Lung (tissue), 12 donors: Measurements from ENCODE around the gene HIPK4. TPM values are rescaled to one million over a fixed set of nuclear protein-coding genes. Genes with fewer than 3 reads are reported as not detected.

ENCODE experiments used
- ATAC-seq: fragments of 200-7000 bp; cut with Tn5 transposase; one replicate; pipeline ENCODE4 v1.9.1; 2020; ENCODE audit warnings: moderate number of reproducible peaks; ENCODE audit not compliant: insufficient read depth, low FRiP score
- DNase-seq, 3 donors: peaks; one replicate each; pipeline ENCODE4 v3.0.0-alpha.2; 2013 to 2017
- H3K27ac ChIP-seq, 2 donors: one replicate each; pipeline ENCODE4 v1.5.1; 2013; ENCODE audit warnings: mild to moderate bottlenecking in 2 of 2, moderate library complexity in 2 of 2, control low read depth in 1 of 2, inconsistent platforms in 1 of 2, low read depth in 1 of 2, low read length in 1 of 2
- H3K27me3 ChIP-seq, 3 donors: one replicate each; pipeline ENCODE4 v1.5.1; 2013; ENCODE audit warnings: low read length in 2 of 3; ENCODE audit not compliant: control insufficient read depth in 3 of 3, insufficient read depth in 3 of 3
- H3K36me3 ChIP-seq, 4 donors: one replicate each; pipeline ENCODE4 v1.5.1; 2013; ENCODE audit warnings: low read length in 4 of 4, mild to moderate bottlenecking in 1 of 4, moderate library complexity in 1 of 4; ENCODE audit not compliant: control insufficient read depth in 4 of 4, insufficient read depth in 4 of 4
- H3K4me1 ChIP-seq, 5 donors: one replicate each; pipeline ENCODE4 v1.5.1; 2013; ENCODE audit warnings: low read length in 5 of 5, mild to moderate bottlenecking in 2 of 5, moderate library complexity in 1 of 5; ENCODE audit not compliant: control insufficient read depth in 5 of 5, insufficient read depth in 5 of 5
- H3K4me3 ChIP-seq: one replicate; pipeline ENCODE4 v1.5.1; 2013; ENCODE audit warnings: mild to moderate bottlenecking, control low read depth, moderate library complexity
- H3K9ac ChIP-seq, 2 donors: one replicate each; pipeline ENCODE4 v1.5.1; 2013; ENCODE audit warnings: low read length in 2 of 2, control low read depth in 1 of 2; ENCODE audit not compliant: insufficient read depth in 1 of 2
- H3K9me3 ChIP-seq, 4 donors: one replicate each; pipeline ENCODE4 v1.5.1; 2013; ENCODE audit warnings: low read length in 3 of 4, mild to moderate bottlenecking in 1 of 4, moderate library complexity in 1 of 4; ENCODE audit not compliant: control insufficient read depth in 4 of 4, insufficient read depth in 3 of 4
- WGBS, 2 donors: extraction: QIAGEN DNeasy Blood & Tissue Kit; methylation state at CpG; one replicate each; pipeline ENCODE4 v1.1.7; 2013; 5-methylcytosine and 5-hydroxymethylcytosine counted together
- polyA plus RNA-seq, 2 donors: library from polyadenylated mRNA; stranded (reverse); fragments of 200-250 nt; gene quantifications; one replicate each; pipeline ENCODE4 v1.2.1, GENCODE V29; 2013
- total RNA-seq, 2 donors: library from RNA; depleted of rRNA in 1 of 2; stranded (reverse); fragments of >200 nt in 1 of 2; gene quantifications; one replicate each; pipeline ENCODE4 v1.2.1, GENCODE V29; 2014 to 2021
- TF ChIP-seq, protein P1 (sequence below): IDR thresholded peaks from 2 replicates; pipeline ENCODE4 v1.5.1; 2012; ENCODE audit warnings: mild to moderate bottlenecking; ENCODE audit errors: control extremely low read depth, extremely low read depth
- donor health status: control.
- donor health status: control.
- donor health status: Bipolar disorder and iron deficiency.
- donor health status: healthy.
- donor health status: DM: yes; HTN: yes; CAD: no.

Gene HIPK4
- total and polyA plus RNA-seq, 4 donors: 0.10 to 0.43 (median 0.22) TPM; not detected in 1

DNA sequence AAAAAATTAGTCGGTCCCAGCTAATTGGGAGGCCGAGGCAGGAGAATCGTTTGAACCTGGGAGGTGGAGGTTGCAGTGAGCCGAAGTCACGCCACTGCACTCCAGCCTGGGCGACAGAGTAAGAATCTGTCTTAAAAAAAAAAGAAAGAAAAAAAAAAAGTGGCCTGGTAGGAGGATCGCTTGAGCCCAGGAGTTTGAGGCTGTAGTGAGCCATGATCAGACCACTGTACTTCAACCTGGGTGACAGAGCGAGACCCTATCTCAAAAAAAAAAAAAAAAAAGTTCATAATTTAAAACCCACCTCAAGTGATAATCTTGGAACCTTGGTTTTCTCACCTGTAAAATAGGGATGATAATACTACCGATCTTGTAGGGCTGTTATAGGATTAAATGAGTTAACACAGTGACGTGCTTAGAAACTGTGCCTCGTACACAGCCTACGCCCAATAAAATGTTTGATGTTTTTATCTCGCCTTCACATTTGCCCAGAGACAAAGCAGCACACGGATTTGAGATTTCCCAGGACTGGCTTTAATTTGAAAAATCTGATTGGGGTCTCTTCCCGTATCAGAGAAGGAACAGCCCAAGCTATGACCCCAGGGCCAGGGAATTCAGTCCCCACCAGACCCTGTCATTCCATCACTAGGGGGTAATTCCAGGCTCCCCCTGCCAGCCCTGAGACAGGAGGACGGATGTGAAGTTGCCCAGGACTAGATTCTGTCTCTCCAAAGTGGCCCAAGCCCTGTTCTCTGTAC, 32.2 kb upstream of the HIPK4 start:
- H3K4me1 ChIP-seq: peaks cover 0 to 23% (median 5%) of the 10 kb centered on the region in 5 donors
- TF ChIP-seq, protein P1, sequence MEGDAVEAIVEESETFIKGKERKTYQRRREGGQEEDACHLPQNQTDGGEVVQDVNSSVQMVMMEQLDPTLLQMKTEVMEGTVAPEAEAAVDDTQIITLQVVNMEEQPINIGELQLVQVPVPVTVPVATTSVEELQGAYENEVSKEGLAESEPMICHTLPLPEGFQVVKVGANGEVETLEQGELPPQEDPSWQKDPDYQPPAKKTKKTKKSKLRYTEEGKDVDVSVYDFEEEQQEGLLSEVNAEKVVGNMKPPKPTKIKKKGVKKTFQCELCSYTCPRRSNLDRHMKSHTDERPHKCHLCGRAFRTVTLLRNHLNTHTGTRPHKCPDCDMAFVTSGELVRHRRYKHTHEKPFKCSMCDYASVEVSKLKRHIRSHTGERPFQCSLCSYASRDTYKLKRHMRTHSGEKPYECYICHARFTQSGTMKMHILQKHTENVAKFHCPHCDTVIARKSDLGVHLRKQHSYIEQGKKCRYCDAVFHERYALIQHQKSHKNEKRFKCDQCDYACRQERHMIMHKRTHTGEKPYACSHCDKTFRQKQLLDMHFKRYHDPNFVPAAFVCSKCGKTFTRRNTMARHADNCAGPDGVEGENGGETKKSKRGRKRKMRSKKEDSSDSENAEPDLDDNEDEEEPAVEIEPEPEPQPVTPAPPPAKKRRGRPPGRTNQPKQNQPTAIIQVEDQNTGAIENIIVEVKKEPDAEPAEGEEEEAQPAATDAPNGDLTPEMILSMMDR: no peak
- peaks cover 5 to 11% (median 9%) of the 10 kb centered on the region in 4 donors for H3K36me3 ChIP-seq
- H3K9ac ChIP-seq: no peak overlapping the region
- no peak overlapping the region for H3K4me3 ChIP-seq
- H3K9me3 ChIP-seq: no peaks in the 10 kb centered on the region
- no peaks in the 10 kb centered on the region for H3K27me3 ChIP-seq
- H3K27ac ChIP-seq: peak overlapping the region; percentile 95 to 100
- DNase-seq (no peak), ATAC-seq (no peak)
- 76 to 86% methylated on average over 16 of the region's 16 CpGs for WGBS, 2 donors

DNA sequence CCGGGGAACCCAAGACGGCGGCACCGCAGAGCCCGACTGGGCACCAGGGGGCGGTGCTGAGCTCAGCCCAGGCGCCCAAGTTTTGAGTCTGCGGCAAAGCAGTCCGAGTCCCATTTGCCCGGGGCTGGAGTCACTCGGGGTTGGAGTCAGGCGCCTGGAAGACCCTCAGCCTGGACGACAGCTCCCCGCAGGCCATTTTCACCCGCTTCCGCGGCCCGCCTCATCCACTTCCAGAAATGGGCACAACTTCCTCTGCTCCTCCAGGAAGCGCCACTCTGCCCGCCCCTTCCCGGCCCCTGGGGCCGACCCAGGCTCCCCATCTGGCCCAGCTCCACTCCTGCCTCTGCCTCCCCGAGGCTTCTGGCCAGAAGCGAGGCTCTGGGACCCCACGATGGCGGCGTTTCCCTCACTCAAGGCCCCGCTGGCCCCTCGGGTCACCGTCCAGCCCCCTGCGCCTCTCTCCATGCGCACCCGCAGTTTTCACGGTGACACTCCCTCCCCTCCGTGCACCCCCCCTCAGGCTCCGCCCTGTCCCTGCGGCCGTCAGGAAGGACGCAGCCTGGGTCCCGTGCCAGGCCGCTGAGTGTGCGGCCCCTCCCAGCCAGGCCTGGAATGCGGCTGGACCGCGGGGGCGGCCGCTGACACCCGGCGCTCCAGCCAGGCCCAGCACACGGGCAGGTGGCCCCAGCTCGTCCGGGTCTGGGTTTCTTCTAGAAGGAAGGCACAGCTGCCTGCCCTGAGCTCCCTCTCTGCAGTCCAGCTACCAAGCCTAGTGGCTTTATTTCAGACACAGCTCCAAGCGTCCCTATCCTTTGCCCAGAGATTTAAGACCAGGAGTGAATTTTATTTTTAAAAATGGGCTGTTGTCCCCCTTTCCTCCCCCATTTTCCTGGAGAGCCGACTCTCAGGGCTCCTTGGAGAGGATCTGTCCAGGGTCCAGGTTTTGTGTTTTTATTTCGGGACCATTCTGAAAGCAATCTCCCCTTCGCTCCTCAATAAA, 31.1 kb upstream of the HIPK4 start:
- peak; percentile 81 for ATAC-seq
- Histone ChIP-seq H3K9me3 (no peaks in the 10 kb centered on the region), H3K4me1 (peaks cover 2 to 25% (median 5%) of the 10 kb centered on the region in 5 donors), H3K27ac (peak overlapping the region; percentile 95 to 100), H3K9ac (peak overlapping the region; percentile 63 to 72), H3K4me3 (peak overlapping the region; percentile 55), H3K27me3 (no peaks in the 10 kb centered on the region), H3K36me3 (peaks cover 5 to 11% (median 9%) of the 10 kb centered on the region in 4 donors)
- TF ChIP-seq, protein P1: peak; percentile 79
- WGBS, 2 donors: 2% methylated on average over 56 of the region's 56 CpGs
- peak; percentile 95 to 97 (median 95) for DNase-seq

GRCh38 chr19:40420451-40420765, 30.4 kb upstream of the HIPK4 start:
- Histone ChIP-seq H3K9ac (no peak overlapping the region), H3K4me3 (no peak overlapping the region), H3K36me3 (peaks cover 5 to 11% (median 9%) of the 10 kb centered on the region in 4 donors), H3K27me3 (no peaks in the 10 kb centered on the region), H3K9me3 (no peaks in the 10 kb centered on the region), H3K4me1 (peaks cover 2 to 25% (median 5%) of the 10 kb centered on the region in 5 donors), H3K27ac (peak overlapping the region; percentile 95 to 100)
- DNase-seq (no peak), ATAC-seq (no peak)
- 60 to 64% methylated on average over 14 of the region's 14 CpGs for WGBS, 2 donors
- TF ChIP-seq, protein P1: no peak
